Keratinocyte (primary cell): ENCODE data around the gene ADAMTS7. TPM values are rescaled to one million over a fixed set of nuclear protein-coding genes. Genes with fewer than 3 reads are reported as not detected.

ENCODE experiments used
- DNase-seq: peaks from one replicate; pipeline ENCODE4 v3.0.0-alpha.2; 2011; ENCODE audit warnings: low read depth, missing footprints, low spot score
- FAIRE-seq: peaks from 2 replicates; lab custom pipeline; 2011; peaks lifted over from hg19 to GRCh38; lab: Jason Lieb, UNC
- H2AFZ ChIP-seq: 2 replicates; pipeline ENCODE4 v1.6.0; 2012; ENCODE audit warnings: low read length, control low read depth, inconsistent platforms; ENCODE audit not compliant: control insufficient read depth
- H3K27ac ChIP-seq: 2 replicates; pipeline ENCODE4 v1.5.1; 2011; ENCODE audit warnings: low read length; ENCODE audit not compliant: control insufficient read depth, insufficient read depth
- H3K27me3 ChIP-seq: 3 replicates; pipeline ENCODE4 v1.6.0; 2011; ENCODE audit warnings: low read length; ENCODE audit not compliant: control insufficient read depth, insufficient read depth; ENCODE audit errors: extremely low read depth
- H3K36me3 ChIP-seq, 2 experiments: 2 replicates in 1 of 2; 3 replicates in 1 of 2; pipeline ENCODE4 v1.5.1; 2011; ENCODE audit warnings: low read length in 2 of 2, mild to moderate bottlenecking in 1 of 2; ENCODE audit not compliant: control insufficient read depth in 2 of 2, insufficient read depth in 2 of 2; ENCODE audit errors: extremely low read depth in 1 of 2
- H3K4me1 ChIP-seq: 3 replicates; pipeline ENCODE4 v1.5.1; 2011; ENCODE audit warnings: low read length; ENCODE audit not compliant: control insufficient read depth, insufficient read depth; ENCODE audit errors: extremely low read depth
- H3K4me2 ChIP-seq: 3 replicates; pipeline ENCODE4 v1.6.0; 2011; ENCODE audit warnings: low read depth, low read length; ENCODE audit not compliant: control insufficient read depth, insufficient read depth; ENCODE audit errors: extremely low read depth
- H3K4me3 ChIP-seq, 3 experiments: fragments of 200-600 bp in 1 of 3; sonication (generic) in 1 of 3; 2 replicates in 2 of 3; 3 replicates in 1 of 3; pipeline ENCODE4 v1.5.1; 2011 to 2016; ENCODE audit warnings: low read length in 3 of 3, mild to moderate bottlenecking in 3 of 3, control low read depth in 2 of 3, inconsistent platforms in 1 of 3, low read depth in 1 of 3, mixed read lengths in 1 of 3, mixed run types in 1 of 3, moderate library complexity in 1 of 3; ENCODE audit not compliant: control insufficient read depth in 2 of 3, insufficient read depth in 2 of 3; ENCODE audit errors: extremely low read depth in 1 of 3
- H3K79me2 ChIP-seq: 2 replicates; pipeline ENCODE4 v1.6.0; 2012; ENCODE audit warnings: low read length; ENCODE audit not compliant: control insufficient read depth, insufficient read depth
- H3K9ac ChIP-seq: 3 replicates; pipeline ENCODE4 v1.6.0; 2011; ENCODE audit warnings: low read length; ENCODE audit not compliant: control insufficient read depth, insufficient read depth; ENCODE audit errors: extremely low read depth
- H3K9me1 ChIP-seq: 3 replicates; pipeline ENCODE4 v1.6.0; 2011; ENCODE audit warnings: low read length; ENCODE audit not compliant: control insufficient read depth, insufficient read depth; ENCODE audit errors: extremely low read depth
- H3K9me3 ChIP-seq: 2 replicates; pipeline ENCODE4 v1.5.1; 2012; ENCODE audit warnings: low read depth, low read length; ENCODE audit not compliant: control insufficient read depth
- H4K20me1 ChIP-seq: 3 replicates; pipeline ENCODE4 v1.6.0; 2011; ENCODE audit warnings: low read length; ENCODE audit not compliant: control insufficient read depth, insufficient read depth; ENCODE audit errors: extremely low read depth
- EZH2 ChIP-seq: IDR thresholded peaks from one replicate; pipeline ENCODE4 v1.6.1; 2012; ENCODE audit warnings: inconsistent platforms, mild to moderate bottlenecking, low read length, moderate library complexity
- dilution Hi-C: fragments of 300-500 bp; cut with MboI; formaldehyde crosslinking; loops from one replicate; pipeline ENCODE4 v1.7.0; 2020; ENCODE audit warnings: low sequenced_read_pairs; ENCODE audit not compliant: extremely low pct_ligation_motif_present
- polyA plus RNA-seq, 5 experiments: library from polyadenylated mRNA; depleted of rRNA in 3 of 5; stranded (reverse) in 3 of 5; stranded (forward) in 1 of 5; unstranded in 1 of 5; fragments of >200 nt; gene quantifications; 1 replicate in 1 of 5; 2 replicates in 3 of 5; 3 replicates in 1 of 5; pipeline versions ENCODE4 v1.2.1 to v1.2.3, GENCODE V29; 2011 to 2012; ENCODE audit warnings: missing spikeins in 2 of 5, low read depth in 1 of 5, low replicate concordance in 1 of 5
- TF ChIP-seq, protein P1 (sequence below), 3 experiments: IDR thresholded peaks in 1 of 3; conservative IDR thresholded peaks in 1 of 3; optimal IDR thresholded peaks in 1 of 3; 2 replicates in 2 of 3; 3 replicates in 1 of 3; pipeline versions ENCODE3 to v1.5.1; 2011; ENCODE audit warnings: low read length in 3 of 3, mild to moderate bottlenecking in 3 of 3, moderate library complexity in 2 of 3, control low read depth in 1 of 3, inconsistent platforms in 1 of 3; ENCODE audit not compliant: insufficient read depth in 2 of 3; ENCODE audit errors: extremely low read depth in 1 of 3

ADAMTS7 gene
- polyA plus RNA-seq, 1 donor (not counting 4 experiments of a cell fraction or from before 2014, with no cell fraction given): 0.13 TPM

DNA sequence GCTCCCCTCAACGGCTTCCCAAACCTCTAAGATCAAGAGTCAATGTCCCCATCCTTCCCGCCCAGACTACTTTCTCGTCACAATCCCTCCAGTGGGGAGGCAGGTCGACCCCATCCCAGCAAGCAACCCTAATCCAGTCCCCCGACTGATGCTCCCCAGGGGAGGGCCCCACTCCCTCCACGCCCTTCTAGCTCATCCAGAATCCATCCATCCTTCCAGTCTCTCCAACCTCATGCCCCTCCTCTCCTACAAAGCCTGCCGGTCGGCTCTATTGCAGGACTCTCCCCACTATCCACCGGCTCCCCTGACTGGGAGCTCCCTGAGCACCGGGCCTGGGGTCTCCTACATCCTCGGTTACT, 1.3 kb downstream of the ADAMTS7 start:
- FAIRE-seq (no peak), DNase-seq (no peak)
- Histone ChIP-seq H3K9ac (no peak overlapping the region), H3K27me3 (peaks cover 28% of the 10 kb centered on the region), H3K9me1 (no peaks in the 10 kb centered on the region), H3K4me3 (no peak overlapping the region), H3K27ac (no peak overlapping the region), H3K36me3 (no peaks in the 10 kb centered on the region), H3K9me3 (no peaks in the 10 kb centered on the region), H2AFZ (no peak overlapping the region), H3K4me1 (no peaks in the 10 kb centered on the region), H3K79me2 (no peaks in the 10 kb centered on the region), H4K20me1 (no peaks in the 10 kb centered on the region), H3K4me2 (peak overlapping the region; percentile 16)
- TF ChIP-seq, protein P1, sequence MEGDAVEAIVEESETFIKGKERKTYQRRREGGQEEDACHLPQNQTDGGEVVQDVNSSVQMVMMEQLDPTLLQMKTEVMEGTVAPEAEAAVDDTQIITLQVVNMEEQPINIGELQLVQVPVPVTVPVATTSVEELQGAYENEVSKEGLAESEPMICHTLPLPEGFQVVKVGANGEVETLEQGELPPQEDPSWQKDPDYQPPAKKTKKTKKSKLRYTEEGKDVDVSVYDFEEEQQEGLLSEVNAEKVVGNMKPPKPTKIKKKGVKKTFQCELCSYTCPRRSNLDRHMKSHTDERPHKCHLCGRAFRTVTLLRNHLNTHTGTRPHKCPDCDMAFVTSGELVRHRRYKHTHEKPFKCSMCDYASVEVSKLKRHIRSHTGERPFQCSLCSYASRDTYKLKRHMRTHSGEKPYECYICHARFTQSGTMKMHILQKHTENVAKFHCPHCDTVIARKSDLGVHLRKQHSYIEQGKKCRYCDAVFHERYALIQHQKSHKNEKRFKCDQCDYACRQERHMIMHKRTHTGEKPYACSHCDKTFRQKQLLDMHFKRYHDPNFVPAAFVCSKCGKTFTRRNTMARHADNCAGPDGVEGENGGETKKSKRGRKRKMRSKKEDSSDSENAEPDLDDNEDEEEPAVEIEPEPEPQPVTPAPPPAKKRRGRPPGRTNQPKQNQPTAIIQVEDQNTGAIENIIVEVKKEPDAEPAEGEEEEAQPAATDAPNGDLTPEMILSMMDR (optimal IDR thresholded peaks at IDR 0.05 in 1 of 3, IDR thresholded peaks at IDR 0.05 in 1 of 3, conservative IDR thresholded peaks at IDR 0.05 in 1 of 3; ENCODE audit: extremely low read depth in 1 of 3, insufficient read depth in 2 of 3, low read length in 3 of 3): no peak
- peak; percentile 27 for TF ChIP-seq EZH2
- dilution Hi-C loops: no loop called here

DNA sequence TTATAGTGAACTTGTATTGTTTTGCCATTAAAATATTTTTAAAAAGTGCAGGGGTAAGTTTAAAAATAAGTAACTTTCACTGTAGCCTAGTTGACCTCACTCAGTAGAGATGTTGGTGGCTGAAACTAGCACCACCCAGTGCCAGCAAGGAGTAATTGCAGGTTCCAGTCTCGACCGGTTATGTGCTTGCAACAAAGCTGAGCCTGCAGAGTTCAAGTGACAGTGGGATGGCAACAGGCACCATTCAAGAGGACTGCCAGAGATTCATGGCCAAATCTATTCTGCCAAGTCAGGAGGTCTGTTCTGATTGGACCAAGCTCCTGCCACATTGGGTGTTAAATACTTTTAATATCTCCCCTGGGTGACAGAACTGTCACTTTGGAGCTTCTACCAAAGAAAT, 2.7 kb downstream of the ADAMTS7 start:
- no peaks in the 10 kb centered on the region for H3K9me1 ChIP-seq
- no peak overlapping the region for H3K4me2 ChIP-seq
- H3K27ac ChIP-seq: no peak overlapping the region
- H3K79me2 ChIP-seq: no peaks in the 10 kb centered on the region
- H4K20me1 ChIP-seq: no peaks in the 10 kb centered on the region
- FAIRE-seq: peak; percentile 76
- TF ChIP-seq EZH2: no peak
- TF ChIP-seq, protein P1 (optimal IDR thresholded peaks at IDR 0.05 in 1 of 3, IDR thresholded peaks at IDR 0.05 in 1 of 3, conservative IDR thresholded peaks at IDR 0.05 in 1 of 3; ENCODE audit: extremely low read depth in 1 of 3, insufficient read depth in 2 of 3, low read length in 3 of 3): peak; percentile 66 to 80 (median 78)
- H3K27me3 ChIP-seq: peaks cover 27% of the 10 kb centered on the region
- no peak for DNase-seq
- no peaks in the 10 kb centered on the region for H3K36me3 ChIP-seq
- no peak overlapping the region for H3K4me3 ChIP-seq
- dilution Hi-C loops: no loop called here
- no peaks in the 10 kb centered on the region for H3K9me3 ChIP-seq
- no peak overlapping the region for H3K9ac ChIP-seq
- no peaks in the 10 kb centered on the region for H3K4me1 ChIP-seq
- no peak overlapping the region for H2AFZ ChIP-seq
